Measurements from ENCODE around the gene HHATL.

DNA sequence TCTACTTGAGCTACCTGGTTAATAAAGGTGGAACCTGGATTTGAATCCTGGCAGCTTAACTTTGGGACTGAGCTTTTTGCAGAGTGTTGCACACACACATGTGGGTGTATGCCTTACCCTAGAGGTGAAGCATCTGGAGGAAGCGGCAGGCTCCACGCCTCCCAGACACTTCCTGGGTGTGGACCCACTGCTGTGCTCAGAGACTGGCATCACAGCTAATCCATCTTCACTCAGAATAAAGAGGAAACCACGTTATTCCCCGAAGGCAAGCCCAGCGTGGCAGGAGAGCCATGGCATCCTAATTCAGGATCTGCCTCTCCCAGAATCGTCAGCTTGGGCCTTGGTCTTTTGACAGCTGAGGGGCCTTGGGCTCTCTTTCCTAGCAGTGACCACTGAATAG, 45.0 kb upstream of the HHATL start:
- TF ChIP-seq, protein P1, sequence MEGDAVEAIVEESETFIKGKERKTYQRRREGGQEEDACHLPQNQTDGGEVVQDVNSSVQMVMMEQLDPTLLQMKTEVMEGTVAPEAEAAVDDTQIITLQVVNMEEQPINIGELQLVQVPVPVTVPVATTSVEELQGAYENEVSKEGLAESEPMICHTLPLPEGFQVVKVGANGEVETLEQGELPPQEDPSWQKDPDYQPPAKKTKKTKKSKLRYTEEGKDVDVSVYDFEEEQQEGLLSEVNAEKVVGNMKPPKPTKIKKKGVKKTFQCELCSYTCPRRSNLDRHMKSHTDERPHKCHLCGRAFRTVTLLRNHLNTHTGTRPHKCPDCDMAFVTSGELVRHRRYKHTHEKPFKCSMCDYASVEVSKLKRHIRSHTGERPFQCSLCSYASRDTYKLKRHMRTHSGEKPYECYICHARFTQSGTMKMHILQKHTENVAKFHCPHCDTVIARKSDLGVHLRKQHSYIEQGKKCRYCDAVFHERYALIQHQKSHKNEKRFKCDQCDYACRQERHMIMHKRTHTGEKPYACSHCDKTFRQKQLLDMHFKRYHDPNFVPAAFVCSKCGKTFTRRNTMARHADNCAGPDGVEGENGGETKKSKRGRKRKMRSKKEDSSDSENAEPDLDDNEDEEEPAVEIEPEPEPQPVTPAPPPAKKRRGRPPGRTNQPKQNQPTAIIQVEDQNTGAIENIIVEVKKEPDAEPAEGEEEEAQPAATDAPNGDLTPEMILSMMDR (IDR thresholded peaks at IDR 0.05) = no peak
- TF ChIP-seq POLR2A (IDR thresholded peaks at IDR 0.05) (no peak), POLR2AphosphoS5 (IDR thresholded peaks at IDR 0.05) (no peak)
